Measurements from ENCODE around the gene PGM3.

The PGM3 gene

DNA sequence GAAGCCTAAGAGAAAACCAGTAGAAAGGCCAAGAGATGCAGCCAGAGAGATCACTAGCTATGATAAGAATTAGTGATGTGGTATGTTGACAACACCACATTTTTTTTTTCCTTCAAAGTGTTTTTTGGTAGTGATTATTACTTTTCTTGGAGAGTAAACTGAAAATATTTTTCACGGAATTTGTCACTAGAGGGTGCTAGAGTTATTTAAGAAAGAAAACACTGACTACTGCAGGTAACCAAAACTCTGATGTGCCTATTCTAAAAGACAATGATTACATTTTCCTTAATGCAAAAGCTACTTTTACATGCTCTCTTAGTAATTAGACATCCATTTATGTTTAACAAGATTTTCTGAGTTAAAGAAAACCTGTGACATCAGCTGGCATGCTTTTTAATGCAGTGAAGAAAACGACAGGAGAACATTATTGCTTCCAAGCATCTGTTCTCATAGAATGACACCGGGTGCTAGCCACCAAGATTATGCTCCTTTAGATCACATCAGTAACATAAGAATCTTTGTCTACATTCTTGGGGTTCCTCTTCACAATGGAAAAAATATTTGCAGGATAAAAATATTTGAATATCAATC is 28.9 kb upstream of the PGM3 start:
- Histone ChIP-seq H3K9ac (ENCODE audit: low read length) (no peak overlapping the region), H3K9me3 (ENCODE audit: insufficient read depth, low read length) (no peaks in the 10 kb centered on the region), H3K4me3 (ENCODE audit: insufficient read depth, low read length, poor library complexity, severe bottlenecking) (no peak overlapping the region), H3K36me3 (ENCODE audit: low read length) (no peaks in the 10 kb centered on the region), H3K79me2 (ENCODE audit: insufficient read depth, low read length) (no peaks in the 10 kb centered on the region), H2AFZ (ENCODE audit: low read depth, low read length, severe bottlenecking) (no peak overlapping the region), H3F3A (ENCODE audit: insufficient read depth) (no peaks in the 10 kb centered on the region), H4K20me1 (ENCODE audit: low read depth, low read length) (no peaks in the 10 kb centered on the region), H3K9me2 (replicated peaks; ENCODE audit: insufficient read depth, low read length) (no peaks in the 10 kb centered on the region), H3K27ac (ENCODE audit: low read depth, low read length) (no peak overlapping the region), H3K4me2 (ENCODE audit: low read depth, low read length, poor library complexity, severe bottlenecking) (no peak overlapping the region), H3K27me3 (ENCODE audit: low read length) (no peaks in the 10 kb centered on the region)
- TF ChIP-seq, protein P1, sequence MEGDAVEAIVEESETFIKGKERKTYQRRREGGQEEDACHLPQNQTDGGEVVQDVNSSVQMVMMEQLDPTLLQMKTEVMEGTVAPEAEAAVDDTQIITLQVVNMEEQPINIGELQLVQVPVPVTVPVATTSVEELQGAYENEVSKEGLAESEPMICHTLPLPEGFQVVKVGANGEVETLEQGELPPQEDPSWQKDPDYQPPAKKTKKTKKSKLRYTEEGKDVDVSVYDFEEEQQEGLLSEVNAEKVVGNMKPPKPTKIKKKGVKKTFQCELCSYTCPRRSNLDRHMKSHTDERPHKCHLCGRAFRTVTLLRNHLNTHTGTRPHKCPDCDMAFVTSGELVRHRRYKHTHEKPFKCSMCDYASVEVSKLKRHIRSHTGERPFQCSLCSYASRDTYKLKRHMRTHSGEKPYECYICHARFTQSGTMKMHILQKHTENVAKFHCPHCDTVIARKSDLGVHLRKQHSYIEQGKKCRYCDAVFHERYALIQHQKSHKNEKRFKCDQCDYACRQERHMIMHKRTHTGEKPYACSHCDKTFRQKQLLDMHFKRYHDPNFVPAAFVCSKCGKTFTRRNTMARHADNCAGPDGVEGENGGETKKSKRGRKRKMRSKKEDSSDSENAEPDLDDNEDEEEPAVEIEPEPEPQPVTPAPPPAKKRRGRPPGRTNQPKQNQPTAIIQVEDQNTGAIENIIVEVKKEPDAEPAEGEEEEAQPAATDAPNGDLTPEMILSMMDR (IDR thresholded peaks at IDR 0.05; ENCODE audit: insufficient read depth, low read length, poor library complexity, severe bottlenecking), result no peak
- no peak for TF ChIP-seq EZH2phosphoT487 (conservative IDR thresholded peaks at IDR 0.05; ENCODE audit: low read length)

DNA sequence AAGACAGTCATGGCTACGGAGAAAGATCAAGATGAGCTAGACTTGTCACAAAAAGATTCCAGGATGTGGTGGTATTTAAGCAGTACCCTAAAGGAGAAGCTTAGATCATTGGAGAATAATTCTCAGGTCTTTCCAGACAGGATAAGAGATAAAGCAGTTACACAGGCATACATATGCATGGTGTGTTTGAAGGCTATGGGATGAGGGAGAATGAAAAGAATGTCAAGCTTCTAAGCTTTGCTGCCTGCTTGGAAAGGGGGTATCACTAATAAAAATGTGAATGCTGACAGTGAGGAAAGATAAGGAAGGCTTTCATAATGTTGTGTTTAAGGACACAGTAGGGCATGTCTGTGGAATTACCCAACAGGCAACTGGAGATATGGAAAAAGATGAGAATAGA is 28.2 kb upstream of the PGM3 start:
- Histone ChIP-seq H3K36me3 (ENCODE audit: low read length) (no peaks in the 10 kb centered on the region), H3K9me2 (replicated peaks; ENCODE audit: insufficient read depth, low read length) (no peaks in the 10 kb centered on the region), H3K27ac (ENCODE audit: low read depth, low read length) (no peak overlapping the region), H4K20me1 (ENCODE audit: low read depth, low read length) (no peaks in the 10 kb centered on the region), H3K27me3 (ENCODE audit: low read length) (no peaks in the 10 kb centered on the region), H3K79me2 (ENCODE audit: insufficient read depth, low read length) (no peaks in the 10 kb centered on the region), H2AFZ (ENCODE audit: low read depth, low read length, severe bottlenecking) (no peak overlapping the region), H3K9me3 (ENCODE audit: insufficient read depth, low read length) (no peaks in the 10 kb centered on the region), H3K4me3 (ENCODE audit: insufficient read depth, low read length, poor library complexity, severe bottlenecking) (no peak overlapping the region), H3K9ac (ENCODE audit: low read length) (no peak overlapping the region), H3K4me2 (ENCODE audit: low read depth, low read length, poor library complexity, severe bottlenecking) (no peak overlapping the region), H3F3A (ENCODE audit: insufficient read depth) (no peaks in the 10 kb centered on the region)
- TF ChIP-seq, protein P1 (IDR thresholded peaks at IDR 0.05; ENCODE audit: insufficient read depth, low read length, poor library complexity, severe bottlenecking), result no peak
- TF ChIP-seq EZH2phosphoT487 (conservative IDR thresholded peaks at IDR 0.05; ENCODE audit: low read length), result no peak

DNA sequence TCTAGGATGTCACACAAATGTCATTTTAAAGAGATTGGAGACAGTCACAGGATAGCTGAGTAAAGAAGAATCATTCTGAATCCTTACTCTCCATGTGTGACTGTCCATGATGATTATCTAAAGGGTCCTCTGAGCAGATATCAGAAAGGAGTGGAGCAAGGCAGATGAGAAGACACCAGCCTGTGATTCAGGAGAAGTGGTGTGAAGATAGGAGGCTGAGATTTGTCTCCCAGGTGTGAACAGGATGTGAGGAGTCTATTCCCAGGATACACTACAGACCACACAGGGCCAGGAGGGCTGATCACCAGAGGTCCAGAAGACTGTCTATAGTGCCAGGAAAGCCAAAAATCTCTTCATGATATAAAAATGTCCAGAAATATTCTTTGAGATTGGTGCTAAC is 27.1 kb upstream of the PGM3 start:
- no peaks in the 10 kb centered on the region for H3K27me3 ChIP-seq (ENCODE audit: low read length)
- no peaks in the 10 kb centered on the region for H3K9me3 ChIP-seq (ENCODE audit: insufficient read depth, low read length)
- H3K79me2 ChIP-seq (ENCODE audit: insufficient read depth, low read length), result no peaks in the 10 kb centered on the region
- H3F3A ChIP-seq (ENCODE audit: insufficient read depth), result no peaks in the 10 kb centered on the region
- no peak overlapping the region for H3K27ac ChIP-seq (ENCODE audit: low read depth, low read length)
- H3K9me2 ChIP-seq (replicated peaks; ENCODE audit: insufficient read depth, low read length), result no peaks in the 10 kb centered on the region
- H2AFZ ChIP-seq (ENCODE audit: low read depth, low read length, severe bottlenecking), result no peak overlapping the region
- H3K9ac ChIP-seq (ENCODE audit: low read length), result no peak overlapping the region
- TF ChIP-seq, protein P1 (IDR thresholded peaks at IDR 0.05; ENCODE audit: insufficient read depth, low read length, poor library complexity, severe bottlenecking), result no peak
- TF ChIP-seq EZH2phosphoT487 (conservative IDR thresholded peaks at IDR 0.05; ENCODE audit: low read length), result no peak
- H3K4me3 ChIP-seq (ENCODE audit: insufficient read depth, low read length, poor library complexity, severe bottlenecking), result no peak overlapping the region
- H4K20me1 ChIP-seq (ENCODE audit: low read depth, low read length), result no peaks in the 10 kb centered on the region
- no peaks in the 10 kb centered on the region for H3K36me3 ChIP-seq (ENCODE audit: low read length)
- H3K4me2 ChIP-seq (ENCODE audit: low read depth, low read length, poor library complexity, severe bottlenecking), result no peak overlapping the region
